ENCODE data around the gene TRIM24. TPM values are rescaled to one million over a fixed set of nuclear protein-coding genes. Genes with fewer than 3 reads are reported as not detected.
A peak's percentile ranks its signal among the peaks of the same experiment; 100 is the strongest.

TRIM24 gene
- total and polyA plus RNA-seq, 10 of the 15 experiments (the other 5 are each of a cell fraction or from before 2014, with no cell fraction given): 4.6 to 23.5 (median 13.6) TPM

DNA sequence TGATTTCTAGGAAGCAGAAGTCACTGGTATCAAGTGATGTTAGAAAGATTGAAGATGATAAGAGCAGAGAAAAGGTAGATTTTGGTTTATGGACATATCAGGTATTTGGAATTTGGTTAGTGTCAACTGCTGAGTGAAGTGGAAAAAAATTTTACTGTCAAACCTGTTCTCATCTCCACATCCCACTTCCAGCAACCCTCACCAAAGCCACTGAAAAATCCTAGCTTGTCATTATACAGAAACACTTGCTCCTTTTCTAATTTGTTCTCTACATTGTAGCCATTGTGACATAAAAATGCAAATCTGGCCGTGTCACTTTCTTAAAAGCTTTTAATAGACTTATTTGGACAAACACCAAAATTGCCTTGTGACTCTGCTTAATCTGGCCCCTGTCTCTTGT is 54.0 kb downstream of the TRIM24 start:
- no peaks in the 10 kb centered on the region for H3K4me1 ChIP-seq (ENCODE audit: control insufficient read depth, insufficient read depth, low read length)
- FAIRE-seq (no peak), DNase-seq (ENCODE audit: low read depth, low spot score) (no peak), ATAC-seq (no peak)
- no peak overlapping the region for H3K9ac ChIP-seq (ENCODE audit: control insufficient read depth, insufficient read depth, low read length)
- no peak for TF ChIP-seq NFYA (IDR thresholded peaks at IDR 0.05; ENCODE audit: borderline replicate concordance, low read depth, low read length)
- TF ChIP-seq ATF7 (IDR thresholded peaks at IDR 0.05; ENCODE audit: low read depth): no peak
- no peaks in the 10 kb centered on the region for H3K27me3 ChIP-seq (replicated peaks in 1 of 2; ENCODE audit: control insufficient read depth in 2 of 2, insufficient read depth in 2 of 2, low read length in 1 of 2)
- H3K4me2 ChIP-seq (ENCODE audit: control insufficient read depth, insufficient read depth): no peak overlapping the region
- H4K20me1 ChIP-seq (ENCODE audit: control insufficient read depth, insufficient read depth): no peaks in the 10 kb centered on the region
- no peak overlapping the region for H3K27ac ChIP-seq (ENCODE audit: control insufficient read depth, insufficient read depth)
- no peak overlapping the region for H3K4me3 ChIP-seq
- WGBS (ENCODE audit: insufficient coverage, insufficient replicate concordance, low lambda C conversion rate, missing lambda C conversion rate): 100% methylated on average over 1 of the region's 1 CpG
- in situ Hi-C loops (cut with MboI): no loop called here
- ChIA-PET CTCF (interaction anchor here (0.5 to 1.1 kb wide), 2 partner anchors 11 to 1692 kb away, joined by 3 read pairs; no protein-coding TSS in a partner anchor), POLR2A (interaction anchor here (0.7 kb wide), 1 partner anchor 46 kb away, joined by 3 read pairs; no protein-coding TSS in a partner anchor), SMC1A (ENCODE audit: uncharacterized antibody, unreplicated experiment) (interaction anchor here (0.6 to 2.0 kb wide), 6 partner anchors 9 to 355 kb away, joined by 3 to 7 read pairs (median 4); no protein-coding TSS in a partner anchor), RAD21 (ENCODE audit: unreplicated experiment) (interaction anchor here (1.5 kb wide), 1 partner anchor 54 kb away, joined by 4 read pairs; the partner anchor contains the start of gene TRIM24)
- intact Hi-C loops (cut with micrococcal nuclease; ENCODE audit: unreplicated experiment): no loop called here
- peaks cover 7 to 11% of the 10 kb centered on the region in 2 experiments; a peak in 3 of 4 replicates for H3K36me3 ChIP-seq (ENCODE audit: control insufficient read depth in 2 of 2, insufficient read depth in 2 of 2, low read length in 1 of 2)
- 0 out of 2 replicates have a peak, but pooled peaks cover 1% of the 10 kb centered on the region for H3K79me2 ChIP-seq (ENCODE audit: control insufficient read depth, insufficient read depth, low read length)
- peaks cover 14% of the 10 kb centered on the region; the same call in 2 of the 3 replicates for H3K9me3 ChIP-seq (replicated peaks; ENCODE audit: control insufficient read depth, insufficient read depth, low read length)
- no peak overlapping the region for H2AFZ ChIP-seq (ENCODE audit: control insufficient read depth, low read depth, low read length)
- BruUV-seq (replicated peaks): no TSS peak

DNA sequence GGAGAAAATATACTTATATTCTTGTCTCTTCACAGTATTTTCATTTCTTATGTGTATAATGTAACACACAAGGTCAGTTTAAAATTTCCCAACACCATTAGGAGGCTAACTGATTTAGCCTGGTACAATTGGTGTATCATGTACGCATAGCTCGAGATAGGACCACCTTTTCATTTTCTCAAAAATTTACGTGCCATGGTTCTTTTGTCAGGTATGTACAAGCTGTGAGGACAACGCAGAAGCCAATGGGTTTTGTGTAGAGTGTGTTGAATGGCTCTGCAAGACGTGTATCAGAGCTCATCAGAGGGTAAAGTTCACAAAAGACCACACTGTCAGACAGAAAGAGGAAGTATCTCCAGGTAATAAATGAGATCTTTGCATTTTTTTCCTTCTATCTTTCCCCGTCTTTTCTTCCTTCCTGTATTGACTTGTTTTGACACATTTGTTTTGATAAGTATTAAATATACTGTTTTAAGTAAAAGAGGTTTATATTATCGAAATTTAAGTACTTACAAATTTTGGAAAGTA is 55.0 kb downstream of the TRIM24 start:
- no peak overlapping the region for H3K4me2 ChIP-seq (ENCODE audit: control insufficient read depth, insufficient read depth)
- BruUV-seq (replicated peaks): no TSS peak
- 55% methylated on average over 7 of the region's 7 CpGs for WGBS (ENCODE audit: insufficient coverage, insufficient replicate concordance, low lambda C conversion rate, missing lambda C conversion rate)
- ChIA-PET SMC1A (ENCODE audit: uncharacterized antibody, unreplicated experiment) (interaction anchor here (1.0 to 2.0 kb wide), 8 partner anchors 10 to 354 kb away, joined by 3 to 7 read pairs (median 4); no protein-coding TSS in a partner anchor), RAD21 (ENCODE audit: unreplicated experiment) (interaction anchor here (0.9 to 1.5 kb wide), 5 partner anchors 37 to 55 kb away, joined by 4 to 8 read pairs (median 4); partner anchors contain the start of gene TRIM24), POLR2A (interaction anchor here (1.1 kb wide), 1 partner anchor 10 kb away, joined by 3 read pairs; no protein-coding TSS in a partner anchor), CTCF (interaction anchor here (0.8 kb wide), 2 partner anchors 14 to 55 kb away, joined by 3 read pairs; partner anchors contain the start of gene TRIM24)
- peaks cover 11 to 14% of the 10 kb centered on the region in 2 experiments; a peak in 3 of 4 replicates for H3K36me3 ChIP-seq (ENCODE audit: control insufficient read depth in 2 of 2, insufficient read depth in 2 of 2, low read length in 1 of 2)
- no peaks in the 10 kb centered on the region for H4K20me1 ChIP-seq (ENCODE audit: control insufficient read depth, insufficient read depth)
- no peak overlapping the region for H3K27ac ChIP-seq (ENCODE audit: control insufficient read depth, insufficient read depth)
- H3K4me1 ChIP-seq (ENCODE audit: control insufficient read depth, insufficient read depth, low read length): no peaks in the 10 kb centered on the region
- H3K9ac ChIP-seq (ENCODE audit: control insufficient read depth, insufficient read depth, low read length): no peak overlapping the region
- H3K27me3 ChIP-seq (replicated peaks in 1 of 2; ENCODE audit: control insufficient read depth in 2 of 2, insufficient read depth in 2 of 2, low read length in 1 of 2): no peaks in the 10 kb centered on the region
- FAIRE-seq: peak; percentile 27
- H2AFZ ChIP-seq (ENCODE audit: control insufficient read depth, low read depth, low read length): no peak overlapping the region; the same call in 1 of the 2 replicates
- no peak overlapping the region for H3K4me3 ChIP-seq
- peak; percentile 89 for ATAC-seq
- H3K9me3 ChIP-seq (replicated peaks; ENCODE audit: control insufficient read depth, insufficient read depth, low read length): peaks cover 14% of the 10 kb centered on the region; the same call in 2 of the 3 replicates
- intact Hi-C loops (cut with micrococcal nuclease; ENCODE audit: unreplicated experiment) (no loop called here), in situ Hi-C loops (cut with MboI) (no loop called here)
- no peak for DNase-seq (ENCODE audit: low read depth, low spot score)
- 0 out of 2 replicates have a peak, but pooled peaks cover 1% of the 10 kb centered on the region for H3K79me2 ChIP-seq (ENCODE audit: control insufficient read depth, insufficient read depth, low read length)
- TF ChIP-seq ZNF687 (IDR thresholded peaks at IDR 0.05) (peak; percentile 85), DPF2 (IDR thresholded peaks at IDR 0.05) (0 out of 2 replicates have a peak, but pooled peaks have one; percentile 26), NR2C1 (IDR thresholded peaks at IDR 0.05) (peak; percentile 81), NR2C2 (IDR thresholded peaks at IDR 0.05; ENCODE audit: borderline replicate concordance, control insufficient read depth, insufficient read length, low read depth) (no peak), PKNOX1 (IDR thresholded peaks at IDR 0.05) (no peak)
- TF ChIP-seq, protein P1, sequence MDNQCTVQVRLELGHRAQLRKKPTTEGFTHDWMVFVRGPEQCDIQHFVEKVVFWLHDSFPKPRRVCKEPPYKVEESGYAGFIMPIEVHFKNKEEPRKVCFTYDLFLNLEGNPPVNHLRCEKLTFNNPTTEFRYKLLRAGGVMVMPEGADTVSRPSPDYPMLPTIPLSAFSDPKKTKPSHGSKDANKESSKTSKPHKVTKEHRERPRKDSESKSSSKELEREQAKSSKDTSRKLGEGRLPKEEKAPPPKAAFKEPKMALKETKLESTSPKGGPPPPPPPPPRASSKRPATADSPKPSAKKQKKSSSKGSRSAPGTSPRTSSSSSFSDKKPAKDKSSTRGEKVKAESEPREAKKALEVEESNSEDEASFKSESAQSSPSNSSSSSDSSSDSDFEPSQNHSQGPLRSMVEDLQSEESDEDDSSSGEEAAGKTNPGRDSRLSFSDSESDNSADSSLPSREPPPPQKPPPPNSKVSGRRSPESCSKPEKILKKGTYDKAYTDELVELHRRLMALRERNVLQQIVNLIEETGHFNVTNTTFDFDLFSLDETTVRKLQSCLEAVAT (IDR thresholded peaks at IDR 0.05): 0 out of 2 replicates have a peak, but pooled peaks have one; percentile 20

All from GM12878 (cell line).